ELR (cell line): ENCODE measurements around the gene CCDC107.

Experiments
- DNase-seq: peaks from one replicate; pipeline ENCODE4 v3.0.0-alpha.2; 2015; ENCODE audit warnings: low read depth

The CCDC107 gene

GRCh38 chr9:35702696-35703095 lies 44.6 kb downstream of the CCDC107 start:
- no peak for DNase-seq

- DNase-seq: no peak
Measured at GRCh38 chr9:35703906-35704672, 46.0 kb downstream of the CCDC107 start.

- DNase-seq: no peak
Measured at GRCh38 chr9:35705372-35705771, 47.3 kb downstream of the CCDC107 start.

GRCh38 chr9:35705836-35706430 lies 47.8 kb downstream of the CCDC107 start:
- DNase-seq: no peak

GRCh38 chr9:35706951-35707350 lies 48.9 kb downstream of the CCDC107 start:
- no peak for DNase-seq

- DNase-seq: no peak
Measured at GRCh38 chr9:35708146-35708545, 50.1 kb downstream of the CCDC107 start.

- DNase-seq: no peak
Measured at GRCh38 chr9:35710818-35711500, 52.9 kb downstream of the CCDC107 start.
